Adipocyte (in vitro differentiated cells): Measurements from ENCODE around the gene ZNF202.
"Not testable (repeated sequence)": the region's sequence is repeated elsewhere in the genome, so short reads cannot be mapped to it uniquely, and the experiment has no call there.

Source experiments
- DNase-seq: peaks from one replicate; pipeline ENCODE4 v3.0.0-alpha.2; 2015; ENCODE audit warnings: low read depth
- H3K27me3 ChIP-seq: replicated peaks from 2 replicates; pipeline ENCODE4 v1.7.0; 2013; ENCODE audit warnings: mild to moderate bottlenecking, low read length, moderate library complexity; ENCODE audit not compliant: control insufficient read depth, insufficient read depth
- H3K36me3 ChIP-seq: 2 replicates; pipeline ENCODE4 v1.7.0; 2013; ENCODE audit warnings: low read length, mild to moderate bottlenecking, moderate library complexity; ENCODE audit not compliant: control insufficient read depth, insufficient read depth, severe bottlenecking
- H3K4me1 ChIP-seq: 2 replicates; pipeline ENCODE4 v1.7.0; 2013; ENCODE audit warnings: mild to moderate bottlenecking, low read length, moderate library complexity; ENCODE audit not compliant: control insufficient read depth, insufficient read depth
- H3K4me3 ChIP-seq: 2 replicates; pipeline ENCODE4 v1.7.0; 2013; ENCODE audit warnings: mild to moderate bottlenecking, low read length, moderate library complexity
- H3K9ac ChIP-seq: 2 replicates; pipeline ENCODE4 v1.7.0; 2013; ENCODE audit warnings: mild to moderate bottlenecking, low read length, moderate library complexity
- H3K9me3 ChIP-seq: 2 replicates; pipeline ENCODE4 v1.7.0; 2013; ENCODE audit warnings: mild to moderate bottlenecking, low read length, moderate library complexity; ENCODE audit not compliant: control insufficient read depth

ZNF202 gene

DNA sequence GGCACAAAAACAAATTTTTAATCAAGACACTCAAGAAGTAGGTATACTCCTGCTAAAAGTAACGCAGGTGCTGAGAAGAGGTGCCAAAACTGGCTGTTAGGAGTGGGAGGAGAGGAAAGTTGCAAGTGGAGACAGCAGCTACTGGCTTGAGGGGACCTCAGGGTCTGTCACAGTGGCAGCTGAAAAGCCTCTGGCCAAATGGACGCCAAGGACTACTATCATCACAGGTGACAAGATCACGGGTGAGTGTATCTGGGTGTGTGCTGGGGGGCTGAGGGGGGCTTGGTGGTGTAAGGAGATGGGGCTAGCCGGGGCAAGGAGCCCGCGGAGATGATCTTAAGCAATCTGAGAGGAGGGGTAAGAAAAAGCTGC lies 687 bp downstream of the ZNF202 start:
- no peaks in the 10 kb centered on the region for H3K9me3 ChIP-seq
- H3K36me3 ChIP-seq, result peaks cover 18% of the 10 kb centered on the region
- peaks cover 14% of the 10 kb centered on the region for H3K4me1 ChIP-seq
- peak; percentile 26 for DNase-seq
- H3K27me3 ChIP-seq, result no peaks in the 10 kb centered on the region
- peak overlapping the region; percentile 94 for H3K9ac ChIP-seq
- H3K4me3 ChIP-seq, result peak overlapping the region; percentile 98

DNA sequence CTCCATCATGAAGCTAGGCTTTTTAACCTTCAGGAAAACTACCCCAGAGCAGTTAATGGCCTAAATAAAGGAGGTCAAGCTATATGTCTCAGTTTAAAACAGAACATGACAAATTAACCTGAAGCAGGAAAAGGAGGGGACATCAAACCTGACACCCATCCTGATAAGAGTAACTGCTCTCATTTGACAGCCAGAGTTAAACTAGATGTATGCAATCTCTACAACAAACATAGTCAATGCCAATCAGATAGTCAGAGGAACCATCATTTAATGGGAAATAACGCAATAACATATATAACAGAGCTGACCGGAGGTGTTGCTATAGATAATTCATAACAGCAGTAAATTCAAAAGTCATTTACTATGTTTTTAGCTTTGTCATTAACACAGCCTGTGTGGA lies 3.1 kb downstream of the ZNF202 start:
- peaks cover 14% of the 10 kb centered on the region for H3K4me1 ChIP-seq
- no peaks in the 10 kb centered on the region for H3K9me3 ChIP-seq
- H3K9ac ChIP-seq, result no peak overlapping the region
- peaks cover 25% of the 10 kb centered on the region for H3K36me3 ChIP-seq
- no peak overlapping the region for H3K4me3 ChIP-seq
- DNase-seq, result no peak
- H3K27me3 ChIP-seq, result no peaks in the 10 kb centered on the region

DNA sequence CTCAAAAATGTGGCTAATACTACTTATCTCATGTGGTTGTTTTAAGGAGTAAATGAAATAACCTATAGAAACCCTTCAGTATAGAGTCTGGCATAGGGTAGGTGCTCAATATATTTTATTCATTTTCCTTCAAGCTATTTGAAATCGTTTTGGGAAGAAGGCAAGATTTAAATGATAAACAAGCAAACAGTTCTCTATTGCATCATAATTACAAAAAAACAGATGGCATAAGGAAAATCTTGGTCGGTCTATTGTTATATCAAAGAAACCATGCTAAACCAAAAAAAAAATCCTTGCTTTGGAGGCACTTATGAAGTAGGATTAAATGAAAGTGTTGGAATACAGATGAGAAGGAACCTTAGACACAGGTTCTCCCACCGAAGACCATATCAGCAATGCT lies 4.7 kb downstream of the ZNF202 start:
- Histone ChIP-seq H3K4me1 (peaks cover 9% of the 10 kb centered on the region), H3K4me3 (no peak overlapping the region), H3K9ac (no peak overlapping the region), H3K36me3 (peaks cover 25% of the 10 kb centered on the region), H3K27me3 (no peaks in the 10 kb centered on the region), H3K9me3 (no peaks in the 10 kb centered on the region)
- DNase-seq, result no peak

DNA sequence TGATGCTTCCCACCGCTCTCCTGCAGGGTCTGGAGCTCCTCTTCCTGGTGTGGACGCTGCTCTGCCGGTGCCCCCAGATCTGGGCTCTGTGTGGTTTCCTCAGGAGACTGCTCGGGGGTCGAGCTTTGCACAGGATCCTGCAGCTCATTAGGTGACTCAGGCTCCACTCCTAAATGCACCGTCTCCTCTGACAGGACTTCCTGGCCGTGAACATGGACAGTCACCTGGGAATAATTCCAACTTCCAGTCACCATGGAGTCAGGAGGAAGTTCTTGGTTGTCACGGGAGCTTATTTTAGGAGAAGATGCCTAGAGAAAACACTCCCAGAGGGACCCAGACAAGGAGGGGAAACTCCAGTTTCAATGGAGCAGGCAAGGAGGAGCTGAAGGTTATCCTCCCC lies 11.9 kb downstream of the ZNF202 start:
- Histone ChIP-seq H3K9ac (no peak overlapping the region), H3K9me3 (peaks cover 22% of the 10 kb centered on the region), H3K36me3 (peaks cover 71% of the 10 kb centered on the region)

DNA sequence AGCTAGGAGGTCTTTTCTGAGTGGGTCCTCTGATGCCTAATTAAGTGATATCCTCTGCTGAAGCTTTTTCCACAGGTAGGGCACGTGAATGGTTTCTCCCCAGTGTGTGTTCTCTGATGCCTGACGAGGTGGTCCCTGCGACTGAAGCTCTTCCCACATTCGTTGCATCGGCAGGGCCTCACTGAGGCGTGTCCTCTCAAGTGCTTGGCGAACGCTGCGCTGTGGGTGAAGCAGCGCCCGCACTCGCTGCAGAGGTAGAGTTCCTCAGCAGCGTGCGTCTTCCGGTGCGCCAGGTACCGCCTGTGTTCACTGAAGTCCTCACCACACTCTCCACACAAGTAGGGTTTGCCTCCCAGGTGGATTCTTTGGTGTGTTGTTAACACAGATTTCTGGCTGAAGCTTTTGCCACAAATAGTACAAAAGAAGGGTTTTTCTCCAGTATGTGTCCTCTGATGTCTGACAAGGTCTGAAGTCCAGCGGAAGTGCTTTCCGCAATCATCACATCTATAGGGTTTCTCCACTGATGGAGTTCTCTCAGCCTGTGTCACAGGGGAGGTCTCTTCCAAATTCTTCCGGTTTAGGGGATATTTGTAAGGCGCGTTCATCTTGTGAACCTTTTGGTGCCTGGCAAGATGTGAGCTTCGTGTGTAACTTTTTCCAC lies 15.3 kb downstream of the ZNF202 start:
- Histone ChIP-seq H3K4me3 (no peak overlapping the region), H3K4me1 (no peaks in the 10 kb centered on the region), H3K36me3 (peaks cover 68% of the 10 kb centered on the region), H3K9me3 (peaks cover 22% of the 10 kb centered on the region), H3K27me3 (no peaks in the 10 kb centered on the region), H3K9ac (no peak overlapping the region)
- no peak for DNase-seq

More for the DNA sequence above, 11.9 kb downstream of the ZNF202 start:
- Histone ChIP-seq H3K27me3 (no peaks in the 10 kb centered on the region), H3K4me3 (no peak overlapping the region), H3K4me1 (no peaks in the 10 kb centered on the region)
- no peak for DNase-seq

DNA sequence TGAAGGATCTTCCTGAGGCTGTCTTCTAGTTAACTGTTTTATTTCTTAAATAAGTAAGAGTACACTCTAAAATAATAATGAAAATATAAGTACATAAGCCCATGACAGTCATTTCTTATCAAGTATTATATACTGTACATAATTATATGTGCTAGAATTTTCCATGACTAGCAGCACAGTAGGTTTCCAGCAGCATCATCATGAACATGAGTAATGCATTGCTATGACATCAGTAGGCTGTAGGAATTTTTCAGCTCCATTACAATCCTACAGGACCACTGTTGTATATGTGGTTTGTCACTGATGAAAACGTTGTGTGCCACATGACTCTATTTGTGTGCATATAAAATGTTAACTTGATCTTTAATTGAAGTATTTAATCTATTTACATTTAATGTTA lies 22.0 kb downstream of the ZNF202 start:
- peak; percentile 20 for DNase-seq
- H3K4me3 ChIP-seq, result no peak overlapping the region
- H3K4me1 ChIP-seq, result peaks cover 3% of the 10 kb centered on the region
- H3K27me3 ChIP-seq, result peaks cover 11% of the 10 kb centered on the region
- H3K9me3 ChIP-seq, result no peaks in the 10 kb centered on the region
- no peak overlapping the region for H3K9ac ChIP-seq
- H3K36me3 ChIP-seq, result peaks cover 3% of the 10 kb centered on the region

DNA sequence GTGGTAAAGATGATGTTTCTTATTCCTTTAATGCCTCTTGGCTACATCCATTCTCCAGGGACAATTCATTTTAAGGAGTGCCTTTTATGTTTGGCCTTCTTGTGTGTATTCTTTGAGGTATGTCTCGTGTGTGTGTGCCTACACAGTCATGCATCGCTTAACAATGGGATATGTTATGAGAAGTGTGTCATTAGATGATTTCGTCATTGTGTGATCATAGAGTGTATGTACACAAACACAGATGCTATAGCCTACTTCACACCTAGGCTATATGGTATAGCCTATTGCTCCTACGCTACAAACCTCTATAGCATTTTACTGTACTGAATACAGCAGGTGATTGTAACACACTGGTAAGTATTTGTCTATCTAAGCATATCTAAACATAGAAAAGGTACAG lies 23.0 kb downstream of the ZNF202 start:
- H3K9me3 ChIP-seq, result no peaks in the 10 kb centered on the region
- peaks cover 3% of the 10 kb centered on the region for H3K4me1 ChIP-seq
- no peaks in the 10 kb centered on the region for H3K36me3 ChIP-seq
- peaks cover 21% of the 10 kb centered on the region for H3K27me3 ChIP-seq
- H3K9ac ChIP-seq, result no peak overlapping the region
- H3K4me3 ChIP-seq, result no peak overlapping the region
- DNase-seq, result no peak

DNA sequence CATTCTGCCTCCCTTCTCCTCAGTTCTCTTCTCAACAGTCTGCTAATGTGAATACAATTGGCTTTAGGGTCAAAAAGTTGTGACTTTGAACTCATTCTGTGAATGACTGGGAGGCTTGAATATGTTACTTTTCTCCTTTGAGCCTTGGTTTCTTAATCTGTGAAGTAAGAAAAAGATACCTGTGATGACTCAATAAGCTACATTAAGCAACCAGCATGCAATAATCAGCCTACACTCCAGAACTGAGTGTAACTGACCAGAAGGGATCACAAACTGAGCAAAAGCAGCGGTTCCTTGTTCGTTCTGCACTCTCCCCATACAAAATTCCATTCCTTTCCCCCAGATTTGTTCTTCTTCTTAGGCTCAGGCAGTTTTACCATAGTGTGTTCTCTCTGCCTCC lies 23.4 kb downstream of the ZNF202 start:
- peaks cover 21% of the 10 kb centered on the region for H3K27me3 ChIP-seq
- no peaks in the 10 kb centered on the region for H3K9me3 ChIP-seq
- no peaks in the 10 kb centered on the region for H3K36me3 ChIP-seq
- DNase-seq, result no peak
- H3K4me1 ChIP-seq, result peaks cover 3% of the 10 kb centered on the region
- H3K4me3 ChIP-seq, result no peak overlapping the region
- H3K9ac ChIP-seq, result no peak overlapping the region

DNA sequence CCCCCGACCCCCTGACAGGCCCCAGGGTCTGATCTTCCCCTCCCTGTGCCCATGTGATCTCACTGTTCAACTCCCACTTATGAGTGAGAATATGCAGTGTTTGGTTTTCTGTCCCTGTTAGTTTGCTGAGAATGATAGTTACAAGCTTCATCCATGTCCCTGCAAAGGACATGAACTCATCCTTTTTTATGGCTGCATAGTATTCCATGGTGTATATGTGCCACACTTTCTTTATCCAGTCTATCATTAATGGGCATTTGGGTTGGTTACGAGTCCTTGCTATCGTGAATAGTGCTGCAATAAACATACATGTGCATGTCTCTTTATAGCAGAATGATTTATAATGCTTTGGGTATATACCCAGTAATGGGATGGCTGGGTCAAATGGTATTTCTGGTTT lies 28.8 kb downstream of the ZNF202 start:
- H3K9me3 ChIP-seq, DNase-seq, H3K36me3 ChIP-seq, H3K4me3 ChIP-seq, H3K4me1 ChIP-seq, H3K9ac ChIP-seq: not testable (repeated sequence)
- H3K27me3 ChIP-seq, result peaks cover 33% of the 10 kb centered on the region

DNA sequence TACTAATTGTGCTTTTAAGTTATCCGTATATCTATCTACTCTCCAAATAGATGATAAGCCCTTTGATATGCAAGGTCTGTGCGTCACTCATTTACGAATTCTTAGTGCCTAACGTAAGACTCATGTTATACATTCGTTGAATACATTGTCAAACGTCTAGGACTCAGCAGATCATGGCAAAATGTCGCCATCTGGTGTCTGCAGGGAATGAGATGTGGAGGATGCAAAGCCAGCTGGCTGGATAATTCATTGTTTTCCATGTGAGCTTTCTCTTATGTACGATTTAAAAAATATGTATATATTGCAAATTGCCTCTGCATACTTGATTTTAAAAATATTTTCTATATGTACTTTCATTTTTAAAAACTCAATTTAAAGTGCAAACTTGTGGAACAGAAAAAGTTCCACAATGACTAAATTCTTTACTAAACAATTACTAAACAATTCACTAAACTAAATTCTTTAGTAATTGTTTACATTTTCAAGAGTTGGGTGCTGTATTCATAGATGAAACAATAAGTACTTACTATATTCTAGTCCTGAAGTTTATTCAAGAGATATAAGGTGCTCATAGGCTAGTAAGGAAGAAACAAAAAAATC lies 33.8 kb downstream of the ZNF202 start:
- no peak overlapping the region for H3K9ac ChIP-seq
- no peaks in the 10 kb centered on the region for H3K36me3 ChIP-seq
- peak; percentile 90 for DNase-seq
- no peaks in the 10 kb centered on the region for H3K9me3 ChIP-seq
- peaks cover 20% of the 10 kb centered on the region for H3K27me3 ChIP-seq
- H3K4me1 ChIP-seq, result no peaks in the 10 kb centered on the region
- no peak overlapping the region for H3K4me3 ChIP-seq

DNA sequence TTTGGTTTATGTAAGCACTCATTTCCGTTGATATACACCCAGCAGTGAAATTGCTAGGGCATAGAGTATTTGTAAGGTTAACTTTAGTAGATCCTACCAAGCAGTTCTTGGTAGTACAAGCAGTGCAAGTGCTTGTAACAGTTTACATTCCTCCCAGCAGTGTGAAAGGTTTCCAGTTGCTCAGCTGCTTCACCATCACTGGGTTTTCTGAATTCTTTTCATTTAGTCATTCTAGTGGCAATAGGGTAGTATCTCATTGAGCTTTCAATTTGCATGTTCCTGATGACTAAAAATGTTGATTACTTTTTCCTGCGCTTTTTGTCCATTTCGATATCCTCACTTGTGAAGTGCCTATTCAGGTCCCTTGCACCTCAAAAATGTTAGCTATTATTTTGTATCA lies 34.3 kb downstream of the ZNF202 start:
- Histone ChIP-seq H3K4me1 (peaks cover 2% of the 10 kb centered on the region), H3K4me3 (no peak overlapping the region), H3K9ac (no peak overlapping the region), H3K27me3 (peaks cover 25% of the 10 kb centered on the region), H3K9me3 (no peaks in the 10 kb centered on the region), H3K36me3 (no peaks in the 10 kb centered on the region)
- DNase-seq, result no peak

DNA sequence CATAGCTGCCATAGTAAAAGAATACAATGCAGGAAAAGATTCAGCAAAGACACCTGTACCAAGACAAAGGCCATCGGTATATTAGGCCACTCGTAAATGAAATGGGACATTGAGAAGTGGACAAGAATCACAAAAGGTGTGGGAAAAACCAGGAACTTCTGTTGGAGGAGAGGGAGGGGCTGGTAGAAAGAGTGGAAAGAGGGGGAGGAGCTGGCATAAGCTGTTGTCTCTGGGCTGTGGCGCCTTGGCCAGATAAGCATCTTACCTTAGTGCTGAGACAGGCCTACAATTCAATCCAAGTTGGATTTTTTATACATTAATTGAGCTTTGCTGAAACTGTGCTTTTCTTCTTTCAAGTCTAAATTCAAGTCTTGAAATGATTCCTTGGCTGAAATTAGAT lies 37.1 kb downstream of the ZNF202 start:
- DNase-seq, result no peak

More for the DNA sequence above, 37.1 kb downstream of the ZNF202 start:
- Histone ChIP-seq H3K4me3 (no peak overlapping the region), H3K9ac (no peak overlapping the region), H3K9me3 (peaks cover 7% of the 10 kb centered on the region), H3K4me1 (peaks cover 3% of the 10 kb centered on the region), H3K36me3 (no peaks in the 10 kb centered on the region), H3K27me3 (peaks cover 26% of the 10 kb centered on the region)
